ENCODE data around the gene MFSD6. TPM values are rescaled to one million over a fixed set of nuclear protein-coding genes. Genes with fewer than 3 reads are reported as not detected.

MFSD6 gene
- total RNA-seq, 4 donors from 2014 or later: 81.2 to 157 (median 133) TPM

GRCh38 chr2:190405070-190405469 lies 3.1 kb upstream of the MFSD6 start:
- Histone ChIP-seq H3K36me3 (no peaks in the 10 kb centered on the region), H3K4me3 (no peak overlapping the region), H3K4me1 (peaks cover 8 to 38% (median 15%) of the 10 kb centered on the region in 3 donors), H3K9me3 (no peaks in the 10 kb centered on the region), H3K27ac (peak overlapping the region in 3 of 4 donors; percentile 47 to 75 (median 61)), H3K27me3 (no peaks in the 10 kb centered on the region)
- no peak for DNase-seq
- no peak for TF ChIP-seq CTCF (IDR thresholded peaks at IDR 0.05)
- TF ChIP-seq POLR2A (IDR thresholded peaks at IDR 0.05): no peak
- 55 to 58% methylated on average over 3 of the region's 3 CpGs for WGBS, 2 donors
- intact Hi-C loops (cut with DNase I): no loop called here

GRCh38 chr2:190405995-190406394 lies 2.2 kb upstream of the MFSD6 start:
- Histone ChIP-seq H3K36me3 (no peaks in the 10 kb centered on the region), H3K27me3 (no peaks in the 10 kb centered on the region), H3K9me3 (no peaks in the 10 kb centered on the region), H3K4me3 (no peak overlapping the region), H3K27ac (no peak overlapping the region), H3K4me1 (peaks cover 9 to 47% (median 16%) of the 10 kb centered on the region in 3 donors)
- WGBS, 2 donors: 74 to 97% methylated on average over 3 of the region's 3 CpGs
- intact Hi-C loops (cut with DNase I): no loop called here
- TF ChIP-seq CTCF (IDR thresholded peaks at IDR 0.05) (no peak), POLR2A (IDR thresholded peaks at IDR 0.05) (no peak)
- DNase-seq: no peak

GRCh38 chr2:190406805-190407204 lies 1.4 kb upstream of the MFSD6 start:
- TF ChIP-seq CTCF (IDR thresholded peaks at IDR 0.05): no peak
- TF ChIP-seq POLR2A (IDR thresholded peaks at IDR 0.05): no peak
- no peak for DNase-seq
- intact Hi-C loops (cut with DNase I): no loop called here
- H3K4me1 ChIP-seq: peaks cover 9 to 55% (median 16%) of the 10 kb centered on the region in 3 donors
- 86 to 92% methylated on average over 4 of the region's 4 CpGs for WGBS, 2 donors
- peak overlapping the region in 2 of 4 donors; percentile 93 to 98 for H3K27ac ChIP-seq
- no peaks in the 10 kb centered on the region for H3K9me3 ChIP-seq
- peak overlapping the region in 1 of 4 donors; percentile 59 for H3K4me3 ChIP-seq
- no peaks in the 10 kb centered on the region for H3K27me3 ChIP-seq
- H3K36me3 ChIP-seq: no peaks in the 10 kb centered on the region

- peak overlapping the region; percentile 93 to 98 (median 94) for H3K27ac ChIP-seq
- H3K9me3 ChIP-seq: no peaks in the 10 kb centered on the region
- DNase-seq: no peak
- H3K27me3 ChIP-seq: no peaks in the 10 kb centered on the region
- H3K4me1 ChIP-seq: peaks cover 9 to 60% (median 16%) of the 10 kb centered on the region in 3 donors
- H3K36me3 ChIP-seq: no peaks in the 10 kb centered on the region
- TF ChIP-seq CTCF (IDR thresholded peaks at IDR 0.05) (no peak), POLR2A (IDR thresholded peaks at IDR 0.05) (no peak)
- intact Hi-C loops (cut with DNase I): no loop called here
- WGBS, 2 donors: 41 to 53% methylated on average over 11 of the region's 11 CpGs
- peak overlapping the region; percentile 59 to 95 (median 86) for H3K4me3 ChIP-seq
Measured at GRCh38 chr2:190407246-190407661, 901 bp upstream of the MFSD6 start.

GRCh38 chr2:190408538-190409271 lies 550 bp downstream of the MFSD6 start:
- no peak for DNase-seq
- H3K36me3 ChIP-seq: no peaks in the 10 kb centered on the region
- intact Hi-C loops (cut with DNase I): no loop called here
- no peaks in the 10 kb centered on the region for H3K9me3 ChIP-seq
- peaks cover 18 to 74% (median 27%) of the 10 kb centered on the region in 3 donors for H3K4me1 ChIP-seq
- H3K4me3 ChIP-seq: peak overlapping the region; percentile 59 to 95 (median 86)
- H3K27ac ChIP-seq: peak overlapping the region; percentile 93 to 98 (median 94)
- H3K27me3 ChIP-seq: no peaks in the 10 kb centered on the region
- TF ChIP-seq CTCF (IDR thresholded peaks at IDR 0.05) (no peak), POLR2A (IDR thresholded peaks at IDR 0.05) (peak in 2 of 4 donors; percentile 57 to 68)
- 0 to 6% methylated on average over 6 of the region's 54 CpGs for WGBS, 2 donors

Data from esophagus squamous epithelium (tissue), 5 donors.